GM12878 (cell line): ENCODE data around the gene RIT1. TPM values are rescaled to one million over a fixed set of nuclear protein-coding genes. Genes with fewer than 3 reads are reported as not detected.

ENCODE experiments used
- CHD1 ChIP-seq: IDR thresholded peaks from 2 replicates; pipeline ENCODE4 v1.6.1; 2012; ENCODE audit warnings: low read depth, low read length, improper control_type of control experiment
- LARP7 ChIP-seq: fragments of 450-650 bp; IDR thresholded peaks from 2 replicates; pipeline ENCODE4 v1.6.1; 2017; ENCODE audit warnings: mild to moderate bottlenecking
- MYC ChIP-seq: IDR thresholded peaks from 2 replicates; pipeline ENCODE4 v1.6.1; 2011; ENCODE audit warnings: mild to moderate bottlenecking, low read length, moderate library complexity, inconsistent platforms; ENCODE audit not compliant: insufficient read depth, insufficient replicate concordance, insufficient read length, severe bottlenecking
- PRDM15 ChIP-seq: fragments of 450-650 bp; formaldehyde crosslinking; IDR thresholded peaks from 2 replicates; pipeline ENCODE4 v1.4.0; 2020; ENCODE audit warnings: mild to moderate bottlenecking, moderate library complexity
- RB1 ChIP-seq: fragments of 450-650 bp; formaldehyde crosslinking; IDR thresholded peaks from 2 replicates; pipeline ENCODE4 v1.6.1; 2017; ENCODE audit warnings: mild to moderate bottlenecking, borderline replicate concordance
- RELA ChIP-seq: fragments of 450-650 bp; IDR thresholded peaks from 2 replicates; pipeline ENCODE4 v1.8.0; 2014; ENCODE audit warnings: borderline replicate concordance; ENCODE audit not compliant: partially characterized antibody
- RELB ChIP-seq: fragments of 450-650 bp; IDR thresholded peaks from 2 replicates; pipeline ENCODE4 v1.6.1; 2017; ENCODE audit warnings: low read depth, mild to moderate bottlenecking, moderate library complexity
- RFX5 ChIP-seq: IDR thresholded peaks from 2 replicates; pipeline ENCODE4 v1.6.1; 2011; ENCODE audit warnings: low read depth, low read length, improper control_type of control experiment
- SMARCA5 ChIP-seq: fragments of 450-650 bp; IDR thresholded peaks from 2 replicates; pipeline ENCODE4 v1.6.1; 2017; ENCODE audit warnings: mild to moderate bottlenecking
- YY1 ChIP-seq: IDR thresholded peaks from 2 replicates; pipeline ENCODE4 v1.6.1; 2011; ENCODE audit warnings: low read depth, mild to moderate bottlenecking, low read length
- ZNF24 ChIP-seq: fragments of 450-650 bp; IDR thresholded peaks from 2 replicates; pipeline ENCODE4 v1.6.1; 2017; ENCODE audit warnings: antibody characterized with exemption, mild to moderate bottlenecking
- ZNF687 ChIP-seq: fragments of 450-650 bp; IDR thresholded peaks from 2 replicates; pipeline ENCODE4 v1.6.1; 2017; ENCODE audit warnings: mild to moderate bottlenecking, moderate library complexity
- polyA plus RNA-seq, 11 experiments: library from polyadenylated mRNA; depleted of rRNA in 4 of 11; unstranded in 6 of 11; stranded (reverse) in 5 of 11; fragments of >200 nt; fragmentation: Nextera tagmentation in 4 of 11; fragmentation: Illumina TruSeq in 1 of 11; extraction: Ambion mirVana in 4 of 11; extraction: Trizol in 1 of 11; gene quantifications; 1 replicate in 1 of 11; 2 replicates in 10 of 11; pipeline versions ENCODE4 v1.2.1 to v1.2.3, GENCODE V29; 2011 to 2016; ENCODE audit warnings: inconsistent platforms in 2 of 11, missing spikeins in 2 of 11, low read depth in 1 of 11
- total RNA-seq, 4 experiments: library from RNA; depleted of rRNA in 3 of 4; stranded (reverse); fragments of >200 nt in 3 of 4; fragmentation: Illumina TruSeq in 1 of 4; extraction: Trizol in 1 of 4; gene quantifications; 2 replicates each; pipeline versions ENCODE4 v1.2.1 to v1.2.3, GENCODE V29; 2013 to 2021
- TF ChIP-seq, protein P1 (sequence below): fragments of 150-350 bp; IDR thresholded peaks from 2 replicates; pipeline ENCODE4 v1.6.1; 2014; ENCODE audit warnings: mild to moderate bottlenecking, low read depth, low read length
- TF ChIP-seq, protein P2 (sequence below): IDR thresholded peaks from 2 replicates; pipeline ENCODE4 v1.6.1; 2011; ENCODE audit warnings: borderline replicate concordance, low read depth, mild to moderate bottlenecking, moderate library complexity, mixed read lengths, low read length; ENCODE audit not compliant: insufficient read depth; ENCODE audit errors: extremely low read length

RIT1 gene
- total and polyA plus RNA-seq, 10 of the 15 experiments (the other 5 are each of a cell fraction or from before 2014, with no cell fraction given): 6.8 to 61.5 (median 13.7) TPM

DNA sequence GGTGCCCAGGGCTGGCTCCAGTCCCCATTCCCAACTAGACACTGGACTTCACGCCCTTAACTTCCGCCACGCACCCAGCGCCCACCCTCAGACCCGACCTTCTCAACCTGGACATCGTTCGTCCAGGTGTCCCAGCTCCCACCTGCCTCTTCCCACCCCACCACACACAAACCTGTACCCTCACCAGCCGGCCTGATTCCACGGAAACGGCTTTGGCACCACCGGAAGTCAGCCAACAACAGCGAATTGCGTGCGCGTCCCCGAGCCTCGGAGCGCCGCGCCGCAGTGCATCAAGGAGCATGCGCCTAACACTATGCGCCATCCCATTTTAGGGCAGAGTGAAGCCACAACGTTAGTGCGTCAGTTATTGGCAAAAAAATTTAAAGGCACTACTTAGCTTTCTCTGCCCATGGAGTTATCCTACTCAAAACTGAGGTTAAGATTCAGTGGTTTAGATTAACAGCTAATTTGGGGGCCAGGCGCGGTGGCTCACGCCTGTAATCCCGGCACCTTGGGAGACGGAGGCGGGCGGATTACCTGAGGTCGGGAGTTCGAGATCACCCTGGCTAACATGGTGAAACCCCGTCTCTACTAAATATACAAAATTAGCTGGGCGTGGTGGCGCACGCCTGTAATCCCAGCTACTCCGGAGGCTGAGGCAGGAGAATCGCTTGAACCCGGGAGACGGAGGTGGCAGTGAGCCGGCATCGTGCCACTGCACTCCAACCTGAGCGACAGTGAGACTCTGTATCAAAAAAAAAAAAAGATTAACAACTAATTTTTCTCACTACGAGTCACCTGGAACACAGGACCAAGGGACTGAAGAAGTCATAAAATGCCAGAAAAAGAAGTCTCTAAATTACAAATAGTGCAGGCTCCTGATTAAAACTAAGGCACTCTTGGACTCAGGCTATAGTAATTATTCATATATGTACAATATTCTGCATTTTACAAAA is 53.9 kb downstream of the RIT1 start, which contains the start of gene GON4L (continued):
- TF ChIP-seq ZNF687 (no peak), YY1 (peak; percentile 99), MYC (no peak), PRDM15 (CRISPR knock-in tag) (no peak), ZNF24 (no peak), SMARCA5 (no peak), LARP7 (no peak; the same call in 1 of the 2 replicates), CHD1 (no peak), RELB (peak; percentile 98), RFX5 (no peak), RELA (peak; percentile 16), RB1 (peak; percentile 55; the same call in 1 of the 2 replicates)
- TF ChIP-seq, protein P1, sequence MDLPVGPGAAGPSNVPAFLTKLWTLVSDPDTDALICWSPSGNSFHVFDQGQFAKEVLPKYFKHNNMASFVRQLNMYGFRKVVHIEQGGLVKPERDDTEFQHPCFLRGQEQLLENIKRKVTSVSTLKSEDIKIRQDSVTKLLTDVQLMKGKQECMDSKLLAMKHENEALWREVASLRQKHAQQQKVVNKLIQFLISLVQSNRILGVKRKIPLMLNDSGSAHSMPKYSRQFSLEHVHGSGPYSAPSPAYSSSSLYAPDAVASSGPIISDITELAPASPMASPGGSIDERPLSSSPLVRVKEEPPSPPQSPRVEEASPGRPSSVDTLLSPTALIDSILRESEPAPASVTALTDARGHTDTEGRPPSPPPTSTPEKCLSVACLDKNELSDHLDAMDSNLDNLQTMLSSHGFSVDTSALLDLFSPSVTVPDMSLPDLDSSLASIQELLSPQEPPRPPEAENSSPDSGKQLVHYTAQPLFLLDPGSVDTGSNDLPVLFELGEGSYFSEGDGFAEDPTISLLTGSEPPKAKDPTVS: no peak
- TF ChIP-seq, protein P2, sequence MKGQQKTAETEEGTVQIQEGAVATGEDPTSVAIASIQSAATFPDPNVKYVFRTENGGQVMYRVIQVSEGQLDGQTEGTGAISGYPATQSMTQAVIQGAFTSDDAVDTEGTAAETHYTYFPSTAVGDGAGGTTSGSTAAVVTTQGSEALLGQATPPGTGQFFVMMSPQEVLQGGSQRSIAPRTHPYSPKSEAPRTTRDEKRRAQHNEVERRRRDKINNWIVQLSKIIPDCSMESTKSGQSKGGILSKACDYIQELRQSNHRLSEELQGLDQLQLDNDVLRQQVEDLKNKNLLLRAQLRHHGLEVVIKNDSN: no peak
